Stimulated activated CD4-positive, alpha-beta T cell treated with anti-CD3 and anti-CD28 coated beads, Interleukin-15, amount 100 ng/mL, for 1 hour (primary cell): ENCODE results near the gene DBT.
"Not testable (repeated sequence)": the region's sequence is repeated elsewhere in the genome, so short reads cannot be mapped to it uniquely, and the experiment has no call there.

ENCODE experiments used
- DNase-seq, 2 donors: peaks; one replicate each; pipeline ENCODE4 v3.0.0-alpha.2; 2020; ENCODE audit warnings: low read depth in 1 of 2, low spot score in 1 of 2

DBT gene

GRCh38 chr1:100252901-100253300 lies 3.3 kb upstream of the DBT start:
- no peak for DNase-seq

- DNase-seq: no peak
Measured at GRCh38 chr1:100250807-100251206, 1.2 kb upstream of the DBT start.

GRCh38 chr1:100250264-100250663 lies 630 bp upstream of the DBT start:
- DNase-seq: no peak

- DNase-seq: no peak
Measured at GRCh38 chr1:100249155-100249536, 488 bp downstream of the DBT start.

GRCh38 chr1:100246738-100247137 lies 2.9 kb downstream of the DBT start:
- no peak for DNase-seq

- no peak for DNase-seq
Measured at GRCh38 chr1:100240631-100241030, 9.0 kb downstream of the DBT start.

GRCh38 chr1:100239961-100240360 lies 9.7 kb downstream of the DBT start:
- DNase-seq: no peak

GRCh38 chr1:100237091-100237490 lies 12.5 kb downstream of the DBT start:
- DNase-seq: no peak

GRCh38 chr1:100234432-100234831 lies 15.2 kb downstream of the DBT start:
- DNase-seq: no peak

GRCh38 chr1:100233566-100233965 lies 16.1 kb downstream of the DBT start:
- not testable (repeated sequence) for DNase-seq

- DNase-seq: no peak
Measured at GRCh38 chr1:100232156-100232555, 17.5 kb downstream of the DBT start.

GRCh38 chr1:100231721-100232120 lies 17.9 kb downstream of the DBT start:
- DNase-seq: no peak

GRCh38 chr1:100230765-100231164 lies 18.9 kb downstream of the DBT start:
- DNase-seq: no peak

GRCh38 chr1:100229681-100230443 lies 19.8 kb downstream of the DBT start:
- DNase-seq: no peak

- DNase-seq: no peak
Measured at GRCh38 chr1:100222428-100222827, 27.2 kb downstream of the DBT start.

- no peak for DNase-seq
Measured at GRCh38 chr1:100219883-100220282, 29.8 kb downstream of the DBT start.

- DNase-seq: no peak
Measured at GRCh38 chr1:100219457-100219856, 30.2 kb downstream of the DBT start.

- no peak for DNase-seq
Measured at GRCh38 chr1:100217834-100218233, 31.8 kb downstream of the DBT start.

GRCh38 chr1:100215101-100215500 lies 34.5 kb downstream of the DBT start:
- DNase-seq: no peak

GRCh38 chr1:100213141-100213540 lies 36.5 kb downstream of the DBT start:
- DNase-seq: no peak

GRCh38 chr1:100206301-100206700 lies 43.3 kb downstream of the DBT start:
- no peak for DNase-seq

- DNase-seq: not testable (repeated sequence)
Measured at GRCh38 chr1:100205593-100205992, 44.0 kb downstream of the DBT start.

- DNase-seq: not testable (repeated sequence)
Measured at GRCh38 chr1:100205103-100205502, 44.5 kb downstream of the DBT start.
